UCSD-AML1 (cell line): ENCODE measurements around the gene MRE11.
"Not testable (repeated sequence)": the region's sequence is repeated elsewhere in the genome, so short reads cannot be mapped to it uniquely, and the experiment has no call there.

Experiments used
- DNase-seq: peaks from one replicate; lab custom pipeline; 2025; ENCODE audit not compliant: unreplicated experiment; lab: John Stamatoyannopoulos, UW

Gene MRE11

GRCh38 chr11:94507485-94507884, 13.8 kb upstream of the MRE11 start:
- no peak for DNase-seq

DNA sequence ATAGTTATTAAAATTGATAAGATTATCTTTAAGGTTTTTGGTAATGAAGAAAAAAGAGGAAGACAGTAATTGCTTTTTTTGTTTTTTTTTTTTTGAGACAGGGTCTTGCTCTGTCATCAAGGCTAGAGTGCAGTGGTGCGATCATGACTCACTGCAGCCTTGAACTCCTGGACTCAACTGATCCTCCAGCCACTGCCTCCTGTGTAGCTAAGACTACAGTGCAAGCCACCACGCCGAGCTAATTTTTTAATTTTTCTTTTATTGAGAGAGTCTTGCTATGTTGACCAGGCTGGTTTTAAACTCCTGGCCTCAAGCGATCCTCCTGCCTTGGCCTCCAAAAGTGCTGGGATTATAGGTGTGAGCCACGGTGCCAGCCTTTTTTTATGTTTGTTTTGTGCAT, 12.9 kb upstream of the MRE11 start:
- DNase-seq: not testable (repeated sequence)

DNA sequence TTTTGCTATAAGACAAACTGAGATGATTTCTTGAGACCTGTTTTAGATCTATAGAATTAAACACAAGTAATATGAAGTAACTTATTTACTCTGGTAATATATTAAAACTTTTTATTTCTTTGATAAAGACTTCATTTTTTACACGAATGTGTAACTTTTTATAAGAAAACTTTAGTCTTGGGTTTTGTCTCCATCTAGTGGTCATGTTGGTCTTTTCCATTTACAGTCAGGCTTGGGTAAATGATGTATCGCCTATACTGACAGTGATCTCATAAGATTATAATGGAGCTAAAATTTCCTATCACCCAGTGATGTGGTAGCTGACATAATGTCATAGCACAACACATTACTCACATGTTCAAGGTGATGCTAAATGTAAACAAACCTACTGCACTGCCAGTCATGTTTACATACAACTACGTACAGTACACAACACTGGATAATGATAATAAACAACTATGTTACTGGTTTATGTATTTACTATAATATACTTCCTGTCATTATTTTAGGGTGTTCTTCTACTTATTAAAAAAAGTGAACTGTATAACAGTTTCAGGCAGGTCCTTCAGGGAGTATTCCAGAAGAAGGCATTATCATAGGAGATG, 11.1 kb upstream of the MRE11 start:
- DNase-seq: no peak

DNA sequence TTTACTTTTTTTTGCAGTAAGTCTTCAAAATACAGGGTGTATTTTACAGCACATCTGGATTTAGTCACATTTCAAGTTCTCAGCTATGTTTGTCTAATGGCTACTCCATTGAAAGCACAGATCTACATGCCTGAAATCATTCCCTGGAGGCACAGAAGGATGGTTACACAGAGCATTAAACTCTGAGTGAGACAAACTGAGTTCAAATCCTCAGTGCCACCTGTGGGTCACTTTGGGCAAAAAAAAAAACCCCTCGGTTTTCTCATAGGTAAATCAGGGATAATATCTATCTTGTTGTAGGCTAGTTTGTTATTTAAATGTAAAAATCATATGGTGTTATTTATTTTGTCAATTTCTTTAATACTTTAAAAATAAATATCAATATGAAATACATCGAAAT, 7.9 kb upstream of the MRE11 start:
- no peak for DNase-seq

- no peak for DNase-seq
Observed at GRCh38 chr11:94500181-94500580, 6.5 kb upstream of the MRE11 start.

DNA sequence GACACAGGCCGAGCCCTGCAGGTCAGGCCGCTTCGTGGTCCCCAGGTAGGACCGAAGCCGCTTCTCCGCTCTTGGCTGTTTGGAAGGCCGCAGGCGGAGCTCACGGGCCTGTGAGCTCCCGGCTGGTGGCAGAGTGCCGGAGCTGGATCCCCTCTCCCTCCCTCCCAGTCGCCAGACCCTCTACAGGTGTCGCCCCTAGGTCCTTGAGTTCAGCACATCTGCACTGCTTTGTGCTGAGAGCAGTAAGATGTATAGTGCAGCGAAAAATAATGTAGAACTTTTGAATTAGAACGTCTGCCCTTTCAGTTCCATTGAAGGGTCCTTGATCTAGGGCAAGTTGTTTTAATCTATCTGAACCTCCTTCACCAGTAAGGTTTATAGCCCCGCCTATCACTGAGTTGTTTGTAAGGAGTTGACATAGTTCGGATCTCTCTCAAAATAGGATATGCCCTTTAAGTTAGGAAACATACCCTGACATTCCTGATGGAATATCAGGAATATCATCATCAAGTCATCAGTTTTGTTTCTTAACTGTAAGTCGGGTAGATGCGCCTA, 559 bp upstream of the MRE11 start:
- DNase-seq: no peak

DNA sequence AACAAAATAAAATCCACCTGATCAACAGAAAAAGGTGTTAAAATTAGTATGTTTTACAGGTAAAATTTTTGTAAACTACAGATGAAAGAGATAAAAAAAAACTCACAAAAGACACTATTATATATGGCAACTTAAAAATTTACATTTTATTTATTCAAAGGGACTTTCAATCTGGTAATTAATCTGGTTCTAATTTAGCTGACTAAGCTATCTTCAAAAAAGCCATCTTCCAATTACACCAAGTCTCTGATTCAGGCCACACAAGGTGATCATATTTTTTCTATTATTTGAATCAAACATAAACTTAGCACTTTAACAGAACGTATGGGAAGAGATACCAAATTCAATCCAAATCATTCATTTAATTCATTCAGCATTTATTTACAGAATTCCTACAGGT, 7.6 kb downstream of the MRE11 start:
- no peak for DNase-seq

DNA sequence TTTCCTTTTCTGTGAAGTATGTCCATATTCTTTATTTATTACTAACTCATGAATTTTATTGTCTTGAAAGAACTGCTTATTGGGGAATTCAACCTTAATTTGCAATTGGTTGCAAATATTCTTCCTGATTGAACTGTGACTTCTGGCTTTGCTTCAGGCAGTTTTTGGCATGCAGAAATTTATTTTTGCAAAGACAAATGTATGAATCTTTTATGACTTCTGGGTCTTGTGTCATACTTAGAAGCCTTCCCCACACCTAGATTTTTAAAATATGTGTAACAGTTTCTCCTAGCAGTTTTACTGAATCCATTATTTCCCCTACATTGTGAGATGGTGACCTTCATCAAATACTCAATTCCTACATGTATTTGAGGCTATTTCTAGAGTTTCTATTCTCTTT, 12.3 kb downstream of the MRE11 start:
- no peak for DNase-seq

DNA sequence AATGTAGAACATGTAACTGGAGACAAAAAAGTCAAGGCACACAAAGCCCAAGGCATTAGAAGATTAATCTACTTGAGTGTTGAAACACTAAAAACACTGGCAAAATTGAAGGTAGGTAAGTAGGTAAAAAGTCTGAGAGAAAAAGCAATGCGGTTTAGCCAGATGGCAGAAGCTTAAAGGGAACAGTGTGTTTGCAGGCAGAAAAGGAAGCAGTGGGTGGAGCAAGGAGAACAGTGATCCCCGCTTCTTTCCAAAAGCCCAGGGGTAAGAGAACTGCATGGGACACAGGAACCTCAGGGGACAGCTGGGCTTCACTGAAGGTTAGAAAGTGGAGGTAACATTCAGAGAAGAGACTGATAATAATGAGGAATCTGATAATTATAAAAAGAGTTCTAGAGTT, 16.0 kb downstream of the MRE11 start:
- DNase-seq: no peak

GRCh38 chr11:94472916-94473799, 20.5 kb downstream of the MRE11 start:
- no peak for DNase-seq

DNA sequence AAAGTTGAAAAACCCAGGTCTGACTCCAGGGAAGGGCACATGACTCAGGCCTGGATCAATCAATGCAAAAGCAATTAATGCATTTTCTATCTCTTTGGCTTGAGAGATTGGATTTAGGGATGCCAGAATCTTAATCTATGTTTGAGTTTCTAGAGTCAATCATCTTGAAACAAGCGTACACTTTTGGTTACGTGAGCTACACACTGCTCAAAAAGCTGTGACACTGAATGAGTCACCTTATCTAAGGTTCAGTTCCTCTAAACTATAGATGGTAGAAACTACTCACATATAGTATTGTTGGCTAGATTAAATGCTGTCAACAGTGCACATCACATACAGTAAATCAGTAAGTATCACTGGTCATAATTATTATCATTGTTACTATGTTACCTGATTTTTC, 24.2 kb downstream of the MRE11 start:
- DNase-seq: no peak

GRCh38 chr11:94459576-94459975, 34.1 kb downstream of the MRE11 start:
- no peak for DNase-seq

GRCh38 chr11:94457118-94458029, 36.3 kb downstream of the MRE11 start:
- DNase-seq: no peak

GRCh38 chr11:94455861-94456260, 37.8 kb downstream of the MRE11 start:
- DNase-seq: no peak

DNA sequence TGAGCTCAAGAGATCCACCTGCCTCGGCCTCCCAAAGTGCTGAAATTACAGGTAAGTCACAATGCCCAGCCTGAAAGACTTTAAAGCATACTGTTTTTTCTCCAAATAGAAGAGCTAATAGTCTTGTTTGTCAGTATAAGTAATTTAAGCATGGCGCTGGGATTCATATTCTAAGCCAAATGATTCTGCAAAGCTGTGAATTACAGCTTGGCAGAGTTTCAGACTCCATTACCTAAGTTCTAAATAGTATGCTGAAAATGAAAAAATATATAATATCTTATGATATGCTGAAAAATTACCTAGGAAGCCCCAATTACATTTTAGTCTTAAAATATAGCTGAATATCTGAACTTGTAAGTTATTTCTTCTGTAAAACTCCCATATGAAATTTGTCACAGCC, 39.3 kb downstream of the MRE11 start:
- DNase-seq: no peak

- no peak for DNase-seq
Observed at GRCh38 chr11:94452988-94453387, 40.7 kb downstream of the MRE11 start.

DNA sequence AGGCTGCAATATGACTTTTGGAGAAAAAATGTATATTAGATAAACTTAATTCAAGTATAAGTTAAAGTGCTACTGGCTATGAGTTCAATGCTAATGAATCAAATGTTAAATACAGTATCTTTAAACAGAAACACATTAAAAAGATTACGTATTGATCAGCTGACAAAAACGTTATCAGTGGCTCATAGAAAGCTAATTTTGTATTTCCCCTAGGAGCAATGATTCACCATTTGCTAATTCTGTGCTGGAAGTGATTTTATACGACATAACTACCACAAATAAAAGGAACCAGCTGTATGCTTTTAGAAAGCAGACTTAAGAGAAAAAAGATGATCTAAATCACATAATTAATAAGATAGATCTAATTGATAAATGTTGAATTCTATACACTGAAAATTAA, 43.6 kb downstream of the MRE11 start:
- DNase-seq: no peak

GRCh38 chr11:94449437-94449836, 44.2 kb downstream of the MRE11 start:
- DNase-seq: no peak

DNA sequence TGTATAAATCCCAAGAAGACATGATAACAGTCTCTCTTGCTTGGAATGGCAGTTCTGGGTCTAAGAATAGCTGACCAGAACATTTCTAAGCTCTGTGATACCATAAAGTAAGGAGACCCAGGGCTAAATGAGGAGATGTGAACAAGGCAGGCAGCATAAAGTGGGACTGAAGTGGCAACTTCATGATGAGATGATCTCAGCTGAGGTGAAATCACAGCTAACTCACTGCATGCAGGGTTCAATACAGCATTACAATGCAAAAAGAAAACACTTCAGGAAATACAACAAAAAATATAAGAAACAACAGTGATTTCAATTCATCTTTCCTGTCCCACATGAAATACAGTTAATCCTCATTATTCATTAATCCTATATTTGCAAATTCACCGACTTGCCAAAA, 44.6 kb downstream of the MRE11 start:
- no peak for DNase-seq

- no peak for DNase-seq
Observed at GRCh38 chr11:94447149-94447548, 46.5 kb downstream of the MRE11 start.

GRCh38 chr11:94445641-94446040, 48.0 kb downstream of the MRE11 start:
- DNase-seq: no peak
